Gastrocnemius medialis (tissue), 4 donors: Measurements from ENCODE around the gene G3BP1.

Experiments
- CTCF ChIP-seq, 5 experiments: fragments of 450-650 bp in 3 of 5; fragments of 200-600 bp in 2 of 5; sonication (generic) in 2 of 5; IDR thresholded peaks in 4 of 5; conservative IDR thresholded peaks in 1 of 5; 1 replicate in 4 of 5; 2 replicates in 1 of 5; pipeline ENCODE4 v1.5.1; 2016 to 2019; ENCODE audit warnings: antibody characterized with exemption in 5 of 5, mild to moderate bottlenecking in 3 of 5, moderate library complexity in 3 of 5
- POLR2A ChIP-seq, 2 donors: fragments of 450-650 bp; IDR thresholded peaks; one replicate each; pipeline ENCODE4 v1.6.1; 2017; ENCODE audit warnings: antibody characterized with exemption in 2 of 2, mild to moderate bottlenecking in 2 of 2, moderate library complexity in 2 of 2

GRCh38 chr5:151810449-151810848 lies 38.7 kb downstream of the G3BP1 start:
- TF ChIP-seq CTCF (IDR thresholded peaks at IDR 0.05 in 4 of 5, conservative IDR thresholded peaks at IDR 0.05 in 1 of 5) (no peak), POLR2A (IDR thresholded peaks at IDR 0.05) (no peak)
